Neural cell (in vitro differentiated cells): Measurements from ENCODE around the gene GLCE.

Experiments
- CTCF ChIP-seq: fragments of 450-650 bp; IDR thresholded peaks from 2 replicates; pipeline ENCODE4 v1.5.1; 2014; ENCODE audit warnings: antibody characterized with exemption, mild to moderate bottlenecking, moderate library complexity; ENCODE audit not compliant: poor library complexity, severe bottlenecking
- EZH2 ChIP-seq: fragments of 200-600, 300-800 bp; shearing (Covaris generic), sonication (generic); IDR thresholded peaks from 2 replicates; pipeline ENCODE4 v1.6.1; 2014; ENCODE audit warnings: antibody characterized with exemption, low read length, borderline replicate concordance, mild to moderate bottlenecking; ENCODE audit not compliant: insufficient read depth, poor library complexity, severe bottlenecking
- MXI1 ChIP-seq: fragments of 450-650 bp; conservative IDR thresholded peaks from 2 replicates; pipeline ENCODE4 v1.6.1; 2014; ENCODE audit warnings: antibody characterized with exemption, mild to moderate bottlenecking; ENCODE audit not compliant: poor library complexity, severe bottlenecking
- RAD21 ChIP-seq: fragments of 450-650 bp; conservative IDR thresholded peaks from 2 replicates; pipeline ENCODE4 v1.6.1; 2014; ENCODE audit warnings: antibody characterized with exemption, mild to moderate bottlenecking, moderate library complexity
- REST ChIP-seq: IDR thresholded peaks from 2 replicates; pipeline ENCODE4 v1.6.1; 2012; ENCODE audit warnings: borderline replicate concordance
- SMC3 ChIP-seq: fragments of 450-650 bp; conservative IDR thresholded peaks from 2 replicates; pipeline ENCODE4 v1.6.1; 2014; ENCODE audit warnings: antibody characterized with exemption, mild to moderate bottlenecking, moderate library complexity; ENCODE audit not compliant: poor library complexity
- TAF1 ChIP-seq: IDR thresholded peaks from 2 replicates; pipeline ENCODE4 v1.6.1; 2012; ENCODE audit warnings: low read depth

GRCh38 chr15:69277316-69277715 lies 116.9 kb downstream of the GLCE start:
- TF ChIP-seq MXI1 = no peak
- TF ChIP-seq SMC3 = no peak
- TF ChIP-seq CTCF = no peak
- TF ChIP-seq TAF1 = no peak
- TF ChIP-seq REST = no peak
- TF ChIP-seq EZH2 = no peak
- TF ChIP-seq RAD21 = no peak
